H1 (cell line): Measurements from ENCODE around the gene SUB1. TPM values are rescaled to one million over a fixed set of nuclear protein-coding genes. Genes with fewer than 3 reads are reported as not detected.

Experiments used
- CTCF ChIA-PET: fragments of 300-600 bp; sonication (Branson Sonifier 250); formaldehyde crosslinking; loops from one replicate; lab custom pipeline; 2021; ENCODE audit not compliant: partially characterized antibody; lab: Charles Lee
- POLR2A ChIA-PET: fragments of 300-600 bp; sonication (Branson Sonifier 250); formaldehyde crosslinking; loops from one replicate; lab custom pipeline; 2021; ENCODE audit warnings: inconsistent platforms; ENCODE audit not compliant: partially characterized antibody; lab: Charles Lee
- DNase-seq, 2 experiments: peaks; one replicate each; pipeline versions ENCODE4 v3.0.0 to v3.0.0-alpha.2; 2010 to 2022; ENCODE audit warnings: low spot score in 2 of 2, low read depth in 1 of 2, mixed read lengths in 1 of 2
- FAIRE-seq: peaks from 2 replicates; lab custom pipeline; 2011; peaks lifted over from hg19 to GRCh38; lab: Jason Lieb, UNC
- H2AFZ ChIP-seq: 2 replicates; pipeline ENCODE4 v1.8.1; 2012; ENCODE audit warnings: low read length, inconsistent platforms
- H2AK5ac ChIP-seq: 2 replicates; pipeline ENCODE4 v1.6.1; 2013; ENCODE audit warnings: low read depth, low read length
- H2BK120ac ChIP-seq: replicated peaks from 2 replicates; pipeline ENCODE3; 2013; ENCODE audit warnings: low read depth, low read length, inconsistent platforms
- H2BK12ac ChIP-seq: 2 replicates; pipeline ENCODE4 v1.6.1; 2013; ENCODE audit warnings: low read depth, low read length
- H2BK15ac ChIP-seq: 2 replicates; pipeline ENCODE4 v1.6.1; 2013; ENCODE audit warnings: low read length
- H2BK20ac ChIP-seq: 2 replicates; pipeline ENCODE4 v1.6.1; 2013; ENCODE audit warnings: low read length
- H2BK5ac ChIP-seq: 2 replicates; pipeline ENCODE4 v1.6.1; 2013; ENCODE audit warnings: low read depth, low read length
- H3K14ac ChIP-seq: 2 replicates; pipeline ENCODE4 v1.6.1; 2013; ENCODE audit warnings: inconsistent platforms; ENCODE audit not compliant: insufficient read length
- H3K18ac ChIP-seq: 2 replicates; pipeline ENCODE4 v1.6.1; 2013; ENCODE audit warnings: low read length; ENCODE audit errors: extremely low read depth
- H3K23ac ChIP-seq: 2 replicates; pipeline ENCODE4 v1.6.1; 2013; ENCODE audit warnings: inconsistent platforms; ENCODE audit not compliant: insufficient read length
- H3K23me2 ChIP-seq: 2 replicates; pipeline ENCODE4 v1.6.1; 2013; ENCODE audit warnings: low read depth, low read length
- H3K27ac ChIP-seq: 2 replicates; pipeline ENCODE4 v1.6.1; 2011; ENCODE audit warnings: low read depth, low read length, inconsistent platforms
- H3K27me3 ChIP-seq, 4 experiments: replicated peaks in 1 of 4; 1 replicate in 1 of 4; 2 replicates in 3 of 4; pipeline versions ENCODE4 v1.6.1 to v1.8.1; 2011 to 2013; ENCODE audit warnings: low read length in 3 of 4, mild to moderate bottlenecking in 3 of 4, inconsistent platforms in 2 of 4, mixed read lengths in 2 of 4, moderate library complexity in 1 of 4; ENCODE audit not compliant: control insufficient read depth in 3 of 4, insufficient read depth in 3 of 4; ENCODE audit errors: extremely low read depth in 1 of 4
- H3K36me3 ChIP-seq, 4 experiments: 2 replicates each; pipeline versions ENCODE4 v1.6.1 to v1.8.1; 2011 to 2013; ENCODE audit warnings: mild to moderate bottlenecking in 4 of 4, low read length in 3 of 4, moderate library complexity in 2 of 4, control low read depth in 1 of 4, inconsistent platforms in 1 of 4; ENCODE audit not compliant: insufficient read depth in 4 of 4, control insufficient read depth in 2 of 4
- H3K4ac ChIP-seq: replicated peaks from 2 replicates; pipeline ENCODE3; 2013; ENCODE audit warnings: low read length, low read depth, mixed read lengths, inconsistent platforms; ENCODE audit not compliant: insufficient read length
- H3K4me1 ChIP-seq, 4 experiments: replicated peaks in 1 of 4; 1 replicate in 1 of 4; 2 replicates in 3 of 4; pipeline versions ENCODE4 v1.6.1 to v1.8.1; 2011 to 2013; ENCODE audit warnings: low read length in 3 of 4, inconsistent platforms in 2 of 4, mixed read lengths in 1 of 4; ENCODE audit not compliant: insufficient read depth in 4 of 4, control insufficient read depth in 3 of 4
- H3K4me2 ChIP-seq, 2 experiments: 2 replicates each; pipeline versions ENCODE4 v1.6.1 to v1.8.1; 2011 to 2013; ENCODE audit warnings: low read depth in 2 of 2, low read length in 2 of 2, control low read depth in 1 of 2, inconsistent platforms in 1 of 2, mild to moderate bottlenecking in 1 of 2; ENCODE audit not compliant: insufficient read depth in 1 of 2
- H3K4me3 ChIP-seq, 4 experiments: fragments of 200-600, 300-600 bp in 1 of 4; sonication (generic), shearing (Covaris generic), sonication (Bioruptor Twin) in 1 of 4; 2 replicates each; pipeline versions ENCODE4 v1.5.1 to v1.8.1; 2011 to 2016; ENCODE audit warnings: low read length in 4 of 4, low read depth in 3 of 4, control low read depth in 2 of 4, inconsistent platforms in 2 of 4, mild to moderate bottlenecking in 2 of 4, mixed read lengths in 1 of 4, moderate library complexity in 1 of 4; ENCODE audit not compliant: insufficient read depth in 2 of 4; ENCODE audit errors: extremely low read depth in 1 of 4
- H3K56ac ChIP-seq: replicated peaks from 2 replicates; pipeline ENCODE3; 2013; ENCODE audit warnings: low read depth, mild to moderate bottlenecking, mixed read lengths, low read length, inconsistent platforms; ENCODE audit not compliant: insufficient read length
- H3K79me1 ChIP-seq: 2 replicates; pipeline ENCODE4 v1.6.1; 2013; ENCODE audit warnings: low read depth, low read length, control low read depth
- H3K79me2 ChIP-seq, 2 experiments: 2 replicates each; pipeline versions ENCODE4 v1.6.1 to v1.8.1; 2012 to 2013; ENCODE audit warnings: low read length in 2 of 2, mild to moderate bottlenecking in 2 of 2, inconsistent platforms in 1 of 2; ENCODE audit not compliant: insufficient read depth in 2 of 2, control insufficient read depth in 1 of 2
- H3K9ac ChIP-seq, 4 experiments: replicated peaks in 1 of 4; 1 replicate in 1 of 4; 2 replicates in 3 of 4; pipeline versions ENCODE4 v1.6.1 to v1.8.1; 2011 to 2013; ENCODE audit warnings: low read depth in 3 of 4, low read length in 3 of 4, control low read depth in 2 of 4, mild to moderate bottlenecking in 2 of 4, moderate library complexity in 2 of 4, inconsistent platforms in 1 of 4; ENCODE audit errors: extremely low read depth in 1 of 4
- H3K9me3 ChIP-seq, 2 experiments: 2 replicates each; pipeline versions ENCODE4 v1.6.1 to v1.8.1; 2012 to 2013; ENCODE audit warnings: mild to moderate bottlenecking in 2 of 2, moderate library complexity in 2 of 2, control low read depth in 1 of 2, inconsistent platforms in 1 of 2, low read depth in 1 of 2, low read length in 1 of 2, mixed read lengths in 1 of 2; ENCODE audit not compliant: insufficient read depth in 2 of 2
- H4K20me1 ChIP-seq, 2 experiments: replicated peaks in 1 of 2; 2 replicates each; pipeline versions ENCODE3 to v1.8.1; 2011 to 2013; ENCODE audit warnings: inconsistent platforms in 2 of 2, low read length in 2 of 2, mild to moderate bottlenecking in 1 of 2; ENCODE audit not compliant: insufficient read depth in 2 of 2, control insufficient read depth in 1 of 2
- H4K5ac ChIP-seq: 2 replicates; pipeline ENCODE4 v1.6.1; 2013; ENCODE audit warnings: low read length, low read depth, mixed read lengths, inconsistent platforms; ENCODE audit not compliant: insufficient read length
- H4K8ac ChIP-seq: 2 replicates; pipeline ENCODE4 v1.8.0; 2013; ENCODE audit warnings: mild to moderate bottlenecking, moderate library complexity, low read length, inconsistent platforms; ENCODE audit not compliant: insufficient read depth; ENCODE audit errors: extremely low read depth
- H4K91ac ChIP-seq: replicated peaks from 2 replicates; pipeline ENCODE3; 2013; ENCODE audit warnings: low read length, mixed read lengths, inconsistent platforms; ENCODE audit not compliant: insufficient read length
- CEBPB ChIP-seq: IDR thresholded peaks from 2 replicates; pipeline ENCODE4 v1.6.1; 2012; ENCODE audit warnings: low read depth, low read length
- MAFK ChIP-seq: IDR thresholded peaks from 2 replicates; pipeline ENCODE4 v1.6.1; 2012; ENCODE audit warnings: low read depth, mild to moderate bottlenecking, improper control_type of control experiment, low read length
- NRF1 ChIP-seq: IDR thresholded peaks from 2 replicates; pipeline ENCODE4 v1.6.1; 2011; ENCODE audit warnings: mild to moderate bottlenecking, low read depth, low read length, improper control_type of control experiment
- SP4 ChIP-seq: IDR thresholded peaks from 2 replicates; pipeline ENCODE4 v1.6.1; 2012; ENCODE audit warnings: low read length, inconsistent platforms
- polyA plus RNA-seq, 7 experiments: library from polyadenylated mRNA; depleted of rRNA in 3 of 7; stranded (reverse) in 5 of 7; unstranded in 2 of 7; fragments of >200 nt in 5 of 7; fragments of 200-250 nt in 2 of 7; gene quantifications; 1 replicate in 5 of 7; 2 replicates in 1 of 7; 4 replicates in 1 of 7; pipeline versions ENCODE4 v1.2.1 to v1.2.3, GENCODE V29; 2011 to 2013; ENCODE audit warnings: missing spikeins in 2 of 7, mixed read lengths in 2 of 7
- total RNA-seq: library from RNA; stranded (reverse); fragmentation: NEBNext Ultra II Directional; extraction: Animal tissue kit (Norgen Biotek cat#: 25700); gene quantifications from 2 replicates; pipeline ENCODE4 v1.2.1, GENCODE V29; 2021

Gene SUB1
- total and polyA plus RNA-seq, 2 of the 8 experiments (the other 6 are each of a cell fraction or from before 2014, with no cell fraction given): 83.9 to 325 TPM

DNA sequence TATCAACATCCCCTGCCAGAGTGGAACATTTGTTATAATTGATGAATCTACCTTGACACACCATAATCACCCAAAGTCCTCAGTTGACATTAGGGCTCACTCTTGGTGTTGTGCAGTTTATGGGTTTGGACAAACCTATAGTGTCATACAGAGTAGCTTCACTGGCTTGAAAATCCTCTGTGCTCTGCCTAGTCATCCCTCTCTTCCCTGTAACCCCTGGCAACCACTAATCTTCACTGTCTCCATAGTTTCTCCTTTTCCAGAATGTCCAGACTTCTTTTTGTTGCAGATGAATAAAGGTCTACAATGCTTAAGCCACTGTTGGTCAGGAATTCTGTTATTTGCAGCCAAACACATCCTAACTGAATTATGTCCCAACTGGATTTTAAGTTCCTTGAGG is 22.5 kb upstream of the SUB1 start:
- Histone ChIP-seq H2AK5ac (no peak overlapping the region), H3K4me3 (no peak overlapping the region), H3K14ac (no peak overlapping the region), H2BK5ac (no peak overlapping the region), H2AFZ (no peak overlapping the region), H3K79me1 (no peaks in the 10 kb centered on the region), H4K91ac (no peak overlapping the region), H3K9me3 (no peaks in the 10 kb centered on the region), H2BK20ac (no peak overlapping the region), H2BK15ac (no peak overlapping the region), H3K4ac (no peak overlapping the region), H4K5ac (no peak overlapping the region), H3K18ac (no peak overlapping the region), H3K4me2 (no peak overlapping the region), H3K27ac (no peak overlapping the region), H3K36me3 (no peaks in the 10 kb centered on the region), H4K20me1 (no peaks in the 10 kb centered on the region), H3K56ac (no peak overlapping the region), H3K27me3 (peaks cover 0 to 1% (median 0%) of the 10 kb centered on the region in 4 experiments; a peak in 1 of 7 replicates), H3K79me2 (no peaks in the 10 kb centered on the region), H3K4me1 (no peaks in the 10 kb centered on the region), H3K23ac (no peak overlapping the region), H3K23me2 (no peaks in the 10 kb centered on the region), H4K8ac (no peak overlapping the region), H2BK120ac (no peak overlapping the region), H2BK12ac (no peak overlapping the region), H3K9ac (no peak overlapping the region)
- no peak for DNase-seq
- CTCF ChIA-PET: interaction anchor here (1.9 kb wide), 1 partner anchor 73 kb away, joined by 10 read pairs; no protein-coding TSS in a partner anchor
- no peak for FAIRE-seq
- TF ChIP-seq SP4 (no peak), NRF1 (no peak), CEBPB (no peak), MAFK (no peak)
- POLR2A ChIA-PET: no interaction called here
